Stimulated activated CD8-positive, alpha-beta memory T cell treated with anti-CD3 and anti-CD28 coated beads, Interleukin-7, amount 100 ng/mL, for 1 hour (primary cell): Measurements from ENCODE around the gene RAP1GAP.
"Not testable (repeated sequence)": the region's sequence is repeated elsewhere in the genome, so short reads cannot be mapped to it uniquely, and the experiment has no call there.

Experiments
- DNase-seq, 2 donors: peaks; one replicate each; pipeline ENCODE4 v3.0.0-alpha.2; 2020; ENCODE audit warnings: low read depth in 2 of 2

The RAP1GAP gene

GRCh38 chr1:21644348-21644747, 24.8 kb downstream of the RAP1GAP start:
- no peak for DNase-seq

- no peak for DNase-seq
These were observed 25.5 kb downstream of the RAP1GAP start for GRCh38 chr1:21643624-21644023.

- no peak for DNase-seq
These were observed 27.0 kb downstream of the RAP1GAP start for GRCh38 chr1:21641967-21642739.

GRCh38 chr1:21641537-21641936, 27.6 kb downstream of the RAP1GAP start:
- DNase-seq: no peak

GRCh38 chr1:21641076-21641475, 28.1 kb downstream of the RAP1GAP start:
- DNase-seq: no peak

- DNase-seq: no peak
These were observed 28.5 kb downstream of the RAP1GAP start for GRCh38 chr1:21640653-21641052.

- no peak for DNase-seq
These were observed 29.5 kb downstream of the RAP1GAP start for GRCh38 chr1:21639594-21640041.

- no peak for DNase-seq
These were observed 30.4 kb downstream of the RAP1GAP start for GRCh38 chr1:21638531-21639341.

- DNase-seq: no peak
These were observed 31.6 kb downstream of the RAP1GAP start for GRCh38 chr1:21637514-21637913.

GRCh38 chr1:21636029-21636428, 33.1 kb downstream of the RAP1GAP start:
- no peak for DNase-seq

GRCh38 chr1:21634806-21635535, 34.2 kb downstream of the RAP1GAP start:
- DNase-seq: no peak

- DNase-seq: no peak
These were observed 35.0 kb downstream of the RAP1GAP start for GRCh38 chr1:21633992-21634805.

- DNase-seq: no peak
These were observed 35.9 kb downstream of the RAP1GAP start for GRCh38 chr1:21633141-21633755.

- no peak for DNase-seq
These were observed 36.9 kb downstream of the RAP1GAP start for GRCh38 chr1:21631944-21632887.

GRCh38 chr1:21631590-21631943, 37.6 kb downstream of the RAP1GAP start:
- not testable (repeated sequence) for DNase-seq

GRCh38 chr1:21630571-21631343, 38.4 kb downstream of the RAP1GAP start:
- DNase-seq: no peak

GRCh38 chr1:21629971-21630370, 39.2 kb downstream of the RAP1GAP start:
- DNase-seq: no peak

- no peak for DNase-seq
These were observed 40.3 kb downstream of the RAP1GAP start for GRCh38 chr1:21628798-21629393.

GRCh38 chr1:21626921-21627339, 42.2 kb downstream of the RAP1GAP start:
- no peak for DNase-seq
